AG09309 (cell line): ENCODE measurements around the gene TMEM225B.
"Not testable (repeated sequence)": the region's sequence is repeated elsewhere in the genome, so short reads cannot be mapped to it uniquely, and the experiment has no call there.

Experiments
- DNase-seq: peaks from one replicate; pipeline ENCODE4 v3.0.0-alpha.2; 2010; ENCODE audit warnings: low read depth
- H3K4me3 ChIP-seq: 2 replicates; pipeline ENCODE4 v1.5.1; 2011; ENCODE audit warnings: mild to moderate bottlenecking, low read depth, low read length, moderate library complexity; ENCODE audit not compliant: control insufficient read depth
- CTCF ChIP-seq: IDR thresholded peaks from 2 replicates; pipeline ENCODE4 v1.5.1; 2011; ENCODE audit warnings: mild to moderate bottlenecking, low read depth, low read length, inconsistent platforms; ENCODE audit not compliant: insufficient read depth, control insufficient read depth; ENCODE audit errors: missing control alignments

TMEM225B gene

GRCh38 chr7:99627513-99627912 lies 29.4 kb downstream of the TMEM225B start:
- no peak for DNase-seq
- H3K4me3 ChIP-seq: no peak overlapping the region
- no peak for TF ChIP-seq CTCF

GRCh38 chr7:99628471-99629465 lies 30.7 kb downstream of the TMEM225B start:
- no peak for DNase-seq
- H3K4me3 ChIP-seq: no peak overlapping the region
- TF ChIP-seq CTCF: no peak

- no peak overlapping the region for H3K4me3 ChIP-seq
- DNase-seq: no peak
- no peak for TF ChIP-seq CTCF
These were observed 31.6 kb downstream of the TMEM225B start for GRCh38 chr7:99629643-99630042.

GRCh38 chr7:99631295-99632109 lies 33.4 kb downstream of the TMEM225B start:
- peak; percentile 40 for TF ChIP-seq CTCF
- DNase-seq: no peak
- H3K4me3 ChIP-seq: no peak overlapping the region

GRCh38 chr7:99637414-99637813 lies 39.3 kb downstream of the TMEM225B start:
- not testable (repeated sequence) for H3K4me3 ChIP-seq, DNase-seq

GRCh38 chr7:99638731-99639130 lies 40.7 kb downstream of the TMEM225B start:
- no peak for TF ChIP-seq CTCF
- no peak for DNase-seq
- H3K4me3 ChIP-seq: no peak overlapping the region

GRCh38 chr7:99639267-99639666 lies 41.2 kb downstream of the TMEM225B start:
- no peak for TF ChIP-seq CTCF
- no peak overlapping the region for H3K4me3 ChIP-seq
- no peak for DNase-seq
